NCI-H1105 (cell line): Measurements from ENCODE around the gene MPST.
A peak's percentile ranks its signal among the peaks of the same experiment; 100 is the strongest.
"Not testable (repeated sequence)": the region's sequence is repeated elsewhere in the genome, so short reads cannot be mapped to it uniquely, and the experiment has no call there.

Source experiments
- DNase-seq: peaks from one replicate; lab custom pipeline; 2025; lab: John Stamatoyannopoulos, UW

Gene MPST

GRCh38 chr22:37062702-37063381 is 43.3 kb downstream of the MPST start:
- peak; percentile 4 for DNase-seq

- peak; percentile 88 for DNase-seq
Measured at GRCh38 chr22:37063431-37064420, 44.2 kb downstream of the MPST start.

GRCh38 chr22:37064553-37064952 is 45.0 kb downstream of the MPST start:
- DNase-seq = no peak

GRCh38 chr22:37065180-37065579 is 45.6 kb downstream of the MPST start:
- DNase-seq = no peak

GRCh38 chr22:37065961-37066360 is 46.4 kb downstream of the MPST start:
- no peak for DNase-seq

GRCh38 chr22:37067428-37067827 is 47.9 kb downstream of the MPST start:
- no peak for DNase-seq

- DNase-seq = peak; percentile 41
Measured at GRCh38 chr22:37068859-37069258, 49.3 kb downstream of the MPST start.

GRCh38 chr22:37069319-37069718 is 49.8 kb downstream of the MPST start:
- no peak for DNase-seq

- no peak for DNase-seq
Measured at GRCh38 chr22:37069719-37070118, 50.2 kb downstream of the MPST start.

- no peak for DNase-seq
Measured at GRCh38 chr22:37070334-37070733, 50.8 kb downstream of the MPST start.

- DNase-seq = no peak
Measured at GRCh38 chr22:37070744-37071143, 51.2 kb downstream of the MPST start.

GRCh38 chr22:37071850-37072592 is 52.5 kb downstream of the MPST start:
- DNase-seq = not testable (repeated sequence)

- no peak for DNase-seq
Measured at GRCh38 chr22:37072673-37073072, 53.1 kb downstream of the MPST start.

- no peak for DNase-seq
Measured at GRCh38 chr22:37074537-37074936, 55.0 kb downstream of the MPST start.

GRCh38 chr22:37075046-37075445 is 55.5 kb downstream of the MPST start:
- DNase-seq = no peak

- DNase-seq = no peak
Measured at GRCh38 chr22:37075822-37076433, 56.4 kb downstream of the MPST start.

- peak; percentile 25 for DNase-seq
Measured at GRCh38 chr22:37077802-37078448, 58.4 kb downstream of the MPST start.

- DNase-seq = no peak
Measured at GRCh38 chr22:37079158-37079557, 59.6 kb downstream of the MPST start.
